Measurements from ENCODE around the gene NDOR1.

Gene NDOR1

DNA sequence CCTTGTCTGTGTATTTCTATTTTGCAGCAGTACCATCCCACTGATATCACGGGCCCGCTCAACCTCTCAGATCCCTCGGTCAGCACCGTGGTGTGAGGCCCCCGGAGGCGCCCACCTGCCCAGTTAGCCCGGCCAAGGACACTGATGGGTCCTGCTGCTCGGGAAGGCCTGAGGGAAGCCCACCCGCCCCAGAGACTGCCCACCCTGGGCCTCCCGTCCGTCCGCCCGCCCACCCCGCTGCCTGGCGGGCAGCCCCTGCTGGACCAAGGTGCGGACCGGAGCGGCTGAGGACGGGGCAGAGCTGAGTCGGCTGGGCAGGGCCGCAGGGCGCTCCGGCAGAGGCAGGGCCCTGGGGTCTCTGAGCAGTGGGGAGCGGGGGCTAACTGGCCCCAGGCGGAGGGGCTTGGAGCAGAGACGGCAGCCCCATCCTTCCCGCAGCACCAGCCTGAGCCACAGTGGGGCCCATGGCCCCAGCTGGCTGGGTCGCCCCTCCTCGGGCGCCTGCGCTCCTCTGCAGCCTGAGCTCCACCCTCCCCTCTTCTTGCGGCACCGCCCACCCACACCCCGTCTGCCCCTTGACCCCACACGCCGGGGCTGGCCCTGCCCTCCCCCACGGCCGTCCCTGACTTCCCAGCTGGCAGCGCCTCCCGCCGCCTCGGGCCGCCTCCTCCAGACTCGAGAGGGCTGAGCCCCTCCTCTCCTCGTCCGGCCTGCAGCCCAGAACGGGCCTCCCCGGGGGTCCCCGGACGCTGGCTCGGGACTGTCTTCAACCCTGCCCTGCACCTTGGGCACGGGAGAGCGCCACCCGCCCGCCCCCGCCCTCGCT, 37.5 kb upstream of the NDOR1 start:
- in situ Hi-C loops (cut with MboI; ENCODE audit: low sequenced_read_pairs): no loop called here

DNA sequence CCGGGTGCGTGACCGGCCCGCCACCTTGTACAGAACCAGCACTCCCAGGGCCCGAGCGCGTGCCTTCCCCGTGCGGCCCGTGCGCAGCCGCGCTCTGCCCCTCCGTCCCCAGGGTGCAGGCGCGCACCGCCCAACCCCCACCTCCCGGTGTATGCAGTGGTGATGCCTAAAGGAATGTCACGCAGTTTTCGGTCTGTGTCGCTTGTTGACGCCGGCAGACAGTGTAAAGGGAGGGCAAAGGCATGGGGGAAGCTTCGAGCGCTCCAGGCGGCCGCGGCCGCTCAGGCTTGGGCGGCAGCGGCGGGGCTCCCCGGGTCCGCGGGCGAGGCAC, 37.0 kb upstream of the NDOR1 start:
- in situ Hi-C loops (cut with MboI; ENCODE audit: low sequenced_read_pairs): no loop called here

DNA sequence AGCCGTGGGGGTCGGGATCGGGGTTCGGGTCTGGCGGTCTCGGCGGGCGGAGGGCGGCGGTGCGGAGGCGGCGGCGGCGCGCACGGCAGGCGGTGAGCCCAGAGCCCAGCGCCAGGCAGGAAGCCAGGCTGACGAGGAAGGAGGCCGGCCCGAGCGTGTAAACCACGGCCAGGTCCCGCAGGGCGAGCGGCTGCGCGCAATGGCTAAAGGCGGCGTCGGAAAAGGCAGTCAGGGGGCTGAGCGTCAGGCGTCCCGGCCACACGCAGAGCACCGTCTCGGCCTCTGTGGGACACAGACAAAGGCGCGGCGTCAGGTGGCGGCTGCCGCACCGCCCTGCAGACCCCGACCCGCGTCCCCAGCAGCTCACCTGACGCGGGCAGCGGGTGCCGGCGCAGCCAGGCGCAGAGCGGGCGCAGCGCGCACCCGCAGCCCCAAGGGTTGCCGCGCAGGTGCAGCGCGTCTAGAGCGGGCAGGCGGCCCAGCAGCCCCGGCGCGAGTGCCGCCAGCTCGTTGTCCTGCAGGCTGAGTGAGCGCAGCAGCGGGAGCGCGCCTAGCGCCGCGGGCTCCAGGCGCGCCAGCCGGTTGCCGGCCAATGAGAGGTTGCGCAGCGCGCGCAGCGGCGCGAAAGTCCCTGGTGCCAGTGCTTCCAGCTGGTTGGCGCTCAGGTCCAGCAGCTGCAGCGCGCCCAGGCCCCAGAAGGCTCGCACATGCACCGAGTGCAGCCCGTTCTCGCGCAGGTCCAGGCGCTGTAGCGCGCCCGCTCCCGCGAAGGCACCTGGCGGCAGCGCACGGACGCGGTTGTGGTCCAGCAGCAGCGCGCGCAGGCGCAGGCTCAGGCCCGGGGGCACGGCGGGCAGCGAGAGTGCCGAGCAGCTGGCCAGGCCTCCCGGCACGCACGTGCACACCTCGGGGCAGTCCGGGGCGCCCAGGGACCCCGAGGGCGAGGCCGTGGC, 36.3 kb upstream of the NDOR1 start:
- in situ Hi-C loops (cut with MboI; ENCODE audit: low sequenced_read_pairs): no loop called here

DNA sequence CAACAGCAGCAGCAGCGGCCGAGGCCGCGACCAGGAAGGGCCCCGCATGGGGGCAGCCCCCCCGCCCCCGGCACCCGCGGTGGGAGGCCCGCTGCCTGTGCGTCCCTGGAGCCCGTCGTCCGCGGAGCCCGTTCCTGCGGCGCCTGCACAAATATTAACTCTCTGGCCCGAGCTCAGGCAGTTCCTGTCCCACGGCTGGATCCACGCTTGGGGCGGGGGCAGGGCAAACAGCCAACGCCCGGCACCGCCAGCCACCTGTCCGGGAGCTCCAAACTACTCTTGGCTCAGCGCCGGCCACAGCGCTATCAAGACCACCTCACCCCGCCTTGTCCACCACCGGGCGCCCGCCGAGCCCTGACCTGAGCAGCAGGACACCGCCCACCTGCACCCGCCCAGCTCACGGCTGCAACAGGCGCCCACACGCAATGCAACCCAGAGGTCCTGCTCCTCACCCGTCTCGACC, 35.6 kb upstream of the NDOR1 start, which contains the start of gene LRRC26:
LRRC26 (minus strand) TSS at position 156 of the 463 bp plus-strand sequence; CDS start at position 48, 108 bp downstream.
- in situ Hi-C loops (cut with MboI; ENCODE audit: low sequenced_read_pairs): no loop called here

DNA sequence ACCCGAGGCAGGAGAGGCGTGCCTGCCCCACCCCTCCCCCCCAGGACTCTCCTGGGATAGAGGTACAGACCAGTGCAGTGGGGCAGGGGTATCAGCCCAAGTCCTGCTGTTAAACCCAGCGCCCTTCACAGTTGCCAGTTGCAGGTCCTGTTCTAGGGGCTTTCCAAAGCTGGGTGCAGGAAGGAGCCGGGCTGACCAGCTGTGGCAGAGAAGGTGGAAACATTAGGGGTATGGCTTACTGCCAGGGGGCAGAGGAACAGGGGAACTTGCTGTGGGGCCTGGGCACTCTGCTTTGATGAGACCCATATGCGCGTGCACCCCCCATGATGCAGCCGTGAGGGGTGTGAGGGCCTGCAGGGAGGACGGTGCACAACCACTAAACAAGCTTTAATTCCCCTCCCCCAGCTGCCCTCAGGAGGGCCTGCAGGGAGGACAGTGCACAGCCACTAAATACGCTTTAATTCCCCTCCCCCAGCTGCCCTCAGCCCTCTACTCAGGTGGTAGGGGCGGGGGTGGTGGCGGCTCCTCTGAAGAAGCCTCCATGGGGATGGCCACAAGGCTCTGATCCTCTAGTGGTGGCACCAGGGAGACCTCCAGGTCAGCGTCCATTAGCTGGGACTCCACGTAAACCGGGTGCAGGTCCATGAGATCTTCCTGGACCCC, 34.9 kb upstream of the NDOR1 start:
- in situ Hi-C loops (cut with MboI; ENCODE audit: low sequenced_read_pairs): no loop called here

DNA sequence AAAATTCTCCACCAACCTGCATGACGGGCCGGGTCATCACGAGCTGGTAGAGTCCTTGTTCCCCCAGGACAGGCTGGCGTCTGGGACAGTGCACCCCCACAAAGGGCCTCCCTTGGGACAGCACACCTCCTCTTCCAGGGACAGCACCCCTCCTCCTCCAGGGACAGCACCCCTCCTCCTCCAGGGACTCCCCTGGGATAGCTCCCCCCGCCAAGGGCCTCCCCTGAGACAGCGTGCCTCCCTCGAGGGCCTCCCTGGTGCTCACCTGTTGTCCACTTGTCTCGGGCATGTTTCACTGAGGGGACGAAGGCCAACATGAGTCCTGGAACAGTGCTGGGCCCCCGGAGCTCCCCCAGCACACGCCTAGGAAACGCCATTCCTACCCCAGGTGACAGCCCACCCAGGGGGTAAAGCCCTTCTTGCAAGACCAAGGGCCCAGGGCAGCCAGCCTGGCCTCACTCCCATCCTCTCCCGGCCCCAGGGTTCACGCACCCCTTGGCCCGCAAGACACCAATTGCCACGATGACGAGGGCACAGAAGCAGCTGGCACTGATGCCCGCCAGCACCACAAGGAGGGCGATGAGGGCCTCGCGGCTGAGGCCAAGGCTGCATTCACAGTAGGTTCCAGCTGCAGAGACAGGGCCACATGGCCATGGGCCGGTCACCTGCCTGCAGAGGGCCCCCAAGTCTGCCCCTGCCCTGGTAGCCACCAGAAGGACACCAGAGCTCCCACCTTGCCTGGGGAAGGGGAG, 34.2 kb upstream of the NDOR1 start:
- in situ Hi-C loops (cut with MboI; ENCODE audit: low sequenced_read_pairs): no loop called here

DNA sequence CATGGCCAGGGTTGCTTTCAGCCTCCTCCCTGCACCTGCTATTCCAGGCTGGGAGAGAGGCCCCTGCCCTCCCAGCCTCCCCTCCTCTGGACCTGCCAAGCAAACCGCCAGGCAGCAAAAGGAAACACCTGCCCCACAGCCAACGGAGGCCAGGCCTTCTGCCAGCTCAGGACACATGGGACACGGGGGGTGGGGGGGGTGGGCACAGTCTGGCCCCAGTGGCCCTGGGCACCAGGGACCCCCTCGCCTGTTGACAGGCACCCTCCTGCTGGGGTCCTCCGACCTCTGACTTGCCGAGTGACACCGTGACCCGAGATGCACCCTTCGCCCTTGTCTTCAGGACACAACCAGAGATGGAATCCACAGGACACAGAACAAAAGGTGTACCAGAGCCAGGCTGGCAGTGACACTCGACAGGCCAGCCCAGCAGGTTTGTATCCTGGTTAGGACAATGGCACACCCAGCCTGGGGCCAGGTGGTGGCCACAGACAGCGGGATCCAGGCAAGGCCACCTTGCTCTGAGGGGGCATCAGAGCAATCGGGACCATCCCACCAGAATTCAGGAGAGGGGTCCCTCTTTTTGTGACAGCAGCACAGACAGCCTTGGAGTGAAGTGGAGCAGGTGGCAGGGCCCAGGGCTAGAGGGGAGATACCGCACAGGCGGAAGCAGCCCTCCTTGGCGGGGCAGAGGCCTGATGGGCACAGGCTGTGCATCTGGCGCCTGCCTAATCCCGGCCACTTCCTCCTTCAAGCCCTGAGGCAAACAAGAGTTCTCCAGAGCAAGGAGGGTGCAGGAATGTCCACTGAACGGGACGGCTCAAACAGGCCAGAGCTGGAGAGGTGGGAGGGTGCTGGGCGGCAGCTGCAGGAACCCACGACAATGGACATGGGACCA, 32.4 kb upstream of the NDOR1 start:
- in situ Hi-C loops (cut with MboI; ENCODE audit: low sequenced_read_pairs): no loop called here

DNA sequence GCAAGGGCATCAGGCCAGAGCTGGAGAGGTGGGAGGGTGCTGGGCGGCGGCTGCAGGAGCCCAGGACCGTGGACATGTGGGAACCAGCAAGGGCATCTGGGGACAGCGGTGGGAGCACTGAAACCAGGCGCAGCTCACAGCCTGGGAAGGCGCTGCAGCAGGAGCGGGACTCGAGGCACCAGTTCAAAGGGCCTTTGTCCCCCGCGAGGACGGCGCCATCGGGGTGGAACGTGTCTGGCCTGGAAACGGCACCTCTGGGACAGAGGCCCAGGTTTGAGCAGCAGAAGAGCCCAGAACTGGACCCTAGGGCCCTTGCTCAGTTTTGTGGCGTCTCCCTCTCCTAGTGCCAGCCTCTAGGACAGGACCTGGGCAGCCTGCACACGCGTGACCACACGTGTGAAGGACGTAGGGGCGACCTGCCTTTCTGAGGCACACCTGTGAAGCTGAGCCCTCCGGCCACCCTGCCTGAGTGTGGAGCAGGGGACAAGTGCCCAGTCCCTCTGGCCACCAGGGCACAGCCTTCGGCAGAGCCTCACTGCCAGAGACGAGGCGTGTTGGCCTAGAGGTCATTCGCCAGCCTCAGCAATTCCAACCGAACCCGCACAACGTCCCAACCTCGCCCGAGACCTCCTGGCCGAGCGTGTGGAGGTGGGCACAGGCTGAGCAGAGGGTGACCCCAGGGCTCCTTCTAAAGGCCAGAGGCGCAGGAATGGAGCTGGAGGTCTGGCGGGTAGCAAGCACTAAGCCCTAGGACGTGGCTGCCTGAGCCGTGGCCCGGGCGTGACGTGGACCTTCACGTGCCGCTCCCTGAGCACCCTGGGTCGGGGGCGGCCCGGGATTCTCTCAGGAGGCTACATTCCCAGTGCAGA, 31.5 kb upstream of the NDOR1 start:
- in situ Hi-C loops (cut with MboI; ENCODE audit: low sequenced_read_pairs): no loop called here

DNA sequence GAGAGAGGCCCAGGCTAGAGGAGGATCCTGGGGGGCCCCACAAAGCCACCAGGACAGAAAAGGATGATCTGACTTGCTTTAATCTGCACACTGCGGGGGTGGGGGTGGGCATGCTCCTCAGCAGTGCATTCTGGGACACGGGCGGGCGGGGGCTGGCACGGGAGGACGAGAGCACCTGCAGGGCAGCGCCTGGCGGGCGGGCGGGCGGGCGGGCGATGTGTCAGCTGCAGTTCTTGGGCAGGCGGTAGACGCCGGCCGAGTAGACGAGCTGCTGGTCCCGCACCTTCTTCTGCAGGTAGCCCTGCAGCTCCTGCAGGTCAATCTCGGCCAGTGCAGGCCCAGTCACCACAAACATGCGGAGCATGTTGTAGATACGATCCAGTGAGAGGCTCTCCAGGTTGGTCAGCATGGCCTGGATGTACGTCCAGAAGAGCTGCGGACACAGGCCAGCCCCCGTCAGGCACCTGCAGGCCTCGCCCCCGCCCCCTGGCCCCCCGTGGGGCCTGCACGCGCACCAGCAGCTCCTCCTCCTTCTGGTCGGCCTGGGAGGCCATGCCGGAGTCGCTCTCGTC, 30.7 kb upstream of the NDOR1 start:
- in situ Hi-C loops (cut with MboI; ENCODE audit: low sequenced_read_pairs): no loop called here

DNA sequence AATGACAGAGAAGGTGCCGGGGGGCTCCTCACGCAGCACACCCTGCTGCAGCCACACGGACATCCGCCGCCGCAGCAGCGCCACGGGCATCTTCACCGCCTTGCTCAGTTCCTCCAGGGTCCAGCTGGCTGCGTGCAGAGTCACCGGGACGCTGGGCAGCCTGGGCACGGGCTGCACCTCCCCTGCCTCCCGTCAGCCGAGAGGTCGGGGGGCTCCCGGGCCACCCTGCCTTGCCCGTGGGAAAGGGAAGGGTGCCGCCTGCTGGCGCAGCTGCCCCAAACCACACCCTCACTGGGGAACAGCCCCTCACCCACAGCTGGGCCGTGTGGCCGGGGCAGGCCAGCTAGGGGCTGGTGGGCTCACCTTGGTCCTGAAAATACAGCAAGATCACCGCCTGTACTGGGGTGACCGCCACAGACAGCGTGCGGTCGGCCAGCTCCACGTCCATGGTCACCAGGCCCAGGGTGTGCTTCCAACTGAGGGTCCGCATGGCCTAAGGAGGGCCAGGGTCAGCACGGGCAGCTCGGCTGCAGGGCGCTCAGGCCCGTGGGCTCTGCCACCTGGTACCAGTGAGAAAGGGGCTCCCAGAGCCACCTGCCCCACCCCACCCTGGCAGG, 30.0 kb upstream of the NDOR1 start:
- in situ Hi-C loops (cut with MboI; ENCODE audit: low sequenced_read_pairs): no loop called here

DNA sequence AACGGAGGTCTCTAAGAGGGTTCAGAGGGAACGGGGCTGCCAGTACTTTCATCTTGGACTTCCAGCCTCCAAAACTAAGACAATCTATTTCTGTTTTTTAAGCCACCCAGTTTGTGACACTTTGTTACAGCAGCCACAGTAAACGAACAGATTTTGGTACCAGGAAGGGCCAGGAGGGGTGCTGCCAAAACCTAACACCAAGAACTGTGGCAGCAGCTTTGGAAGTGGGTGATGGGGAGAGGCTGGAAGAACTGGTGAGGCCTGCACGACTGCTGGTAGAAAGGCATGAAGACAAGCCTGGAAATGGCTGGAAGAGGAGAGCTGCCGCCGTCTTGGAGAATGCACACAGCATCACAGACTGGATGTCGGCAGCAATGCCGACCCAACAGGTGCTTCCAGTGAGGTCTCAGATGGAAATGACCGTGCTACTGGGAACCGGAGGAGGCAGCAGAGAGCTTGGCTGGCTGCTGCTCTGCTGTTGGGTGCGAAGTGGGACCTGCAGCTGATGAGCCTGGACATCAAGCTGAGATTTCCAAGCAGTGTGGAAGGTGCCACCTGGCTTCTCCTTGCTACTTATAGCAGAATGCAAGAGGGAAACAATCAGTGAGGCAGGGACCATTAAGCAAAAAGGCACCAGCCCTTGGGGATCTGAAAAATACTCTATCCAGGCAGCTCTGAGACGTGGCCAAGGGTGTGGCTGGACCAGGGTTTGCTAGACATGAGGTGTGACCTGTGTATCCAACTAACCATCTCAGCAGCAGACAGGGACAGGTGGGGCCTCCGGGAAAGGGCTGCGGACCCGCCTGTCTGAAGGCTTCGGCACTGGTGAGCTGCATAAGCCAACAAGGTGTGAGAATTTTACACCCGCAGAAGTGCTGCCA, 29.0 kb upstream of the NDOR1 start:
- in situ Hi-C loops (cut with MboI; ENCODE audit: low sequenced_read_pairs): no loop called here

DNA sequence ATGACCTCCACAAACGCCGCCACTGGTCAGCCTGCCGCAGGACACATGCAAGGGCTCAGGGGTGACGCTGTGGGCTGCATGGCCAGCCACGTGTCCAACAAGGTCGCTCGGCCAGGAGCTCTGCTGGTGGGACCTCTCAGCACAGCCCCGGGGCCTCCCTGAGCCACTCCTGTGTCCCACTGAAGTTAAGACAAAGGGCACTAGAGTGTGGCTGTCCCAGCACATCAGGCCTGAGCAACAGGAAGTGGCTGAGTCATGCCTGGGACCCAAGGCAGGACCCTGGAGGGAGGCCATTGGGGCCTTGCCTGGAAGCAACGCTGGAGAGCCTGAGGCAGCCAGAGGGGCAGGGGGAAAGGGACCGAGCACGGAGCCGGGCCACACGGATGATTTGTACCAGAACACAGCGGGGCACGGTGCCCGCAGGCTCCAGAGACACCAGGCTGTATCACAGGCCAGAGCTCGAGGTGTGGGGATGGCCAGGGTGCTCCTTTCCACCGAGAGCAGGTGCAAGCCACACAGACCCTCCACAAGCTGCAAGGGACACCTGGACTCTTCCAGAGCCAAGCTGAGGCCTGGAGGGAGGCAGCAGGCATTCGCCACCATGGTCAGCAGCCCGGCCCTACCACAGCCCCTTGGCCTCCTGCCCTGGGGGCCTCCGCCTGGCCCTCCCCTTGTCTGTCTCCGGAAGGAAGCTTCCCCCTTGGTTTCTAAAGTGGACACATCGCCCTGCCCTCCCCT, 27.1 kb upstream of the NDOR1 start:
- in situ Hi-C loops (cut with MboI; ENCODE audit: low sequenced_read_pairs): no loop called here

DNA sequence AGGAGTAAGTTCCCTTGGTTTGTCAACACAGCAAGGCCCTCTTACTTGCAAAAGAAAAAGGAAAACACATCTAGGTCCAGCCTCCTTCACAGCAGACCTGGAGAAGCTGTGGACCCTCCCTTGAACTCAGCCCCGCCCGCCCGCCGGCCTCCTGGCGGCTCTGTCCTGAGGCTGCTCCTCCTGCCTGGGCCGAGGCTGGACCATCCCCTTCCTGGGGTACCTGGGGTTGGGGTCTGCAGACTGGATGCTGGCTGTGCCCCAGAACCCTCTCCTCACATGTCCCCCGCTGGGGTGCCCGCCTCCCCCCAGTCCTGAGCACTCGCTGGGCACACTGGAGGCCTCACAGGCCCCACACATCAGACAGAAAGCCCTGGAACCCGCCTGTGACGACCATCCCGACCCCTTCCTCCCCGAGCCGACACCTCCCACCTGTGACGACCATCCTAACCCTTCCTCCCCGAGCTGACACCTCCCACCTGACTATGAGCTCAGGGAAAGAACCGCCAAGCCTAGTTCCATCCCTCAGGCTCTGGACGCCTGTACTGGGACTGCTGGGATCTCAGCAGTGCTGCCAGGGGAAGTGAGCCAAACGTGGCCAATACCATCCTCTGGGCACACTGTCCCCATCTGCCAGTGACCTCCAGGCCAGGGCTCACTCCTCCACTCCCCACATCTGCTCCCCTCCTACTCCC, 26.4 kb upstream of the NDOR1 start:
- in situ Hi-C loops (cut with MboI; ENCODE audit: low sequenced_read_pairs): no loop called here

DNA sequence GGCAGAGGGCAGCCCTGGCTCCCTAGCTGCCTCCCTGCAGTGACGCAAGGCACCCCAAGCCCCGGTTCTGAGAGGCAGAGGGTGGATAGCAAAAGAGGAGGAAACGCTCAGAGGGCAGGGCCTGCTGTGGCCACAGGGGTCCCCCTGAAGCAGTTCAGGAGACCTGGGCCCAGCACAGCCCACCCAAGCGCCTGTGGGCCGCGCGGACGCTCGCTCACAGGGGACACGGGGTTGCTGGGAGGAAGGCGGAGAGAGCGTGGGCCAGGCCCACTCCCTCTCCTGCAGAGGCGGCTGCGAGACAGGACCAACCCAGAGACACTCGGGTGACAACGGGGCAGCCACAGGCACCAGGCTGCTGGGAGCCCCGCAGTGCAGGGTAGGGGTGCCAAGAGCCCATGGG, 25.7 kb upstream of the NDOR1 start:
- in situ Hi-C loops (cut with MboI; ENCODE audit: low sequenced_read_pairs): no loop called here

DNA sequence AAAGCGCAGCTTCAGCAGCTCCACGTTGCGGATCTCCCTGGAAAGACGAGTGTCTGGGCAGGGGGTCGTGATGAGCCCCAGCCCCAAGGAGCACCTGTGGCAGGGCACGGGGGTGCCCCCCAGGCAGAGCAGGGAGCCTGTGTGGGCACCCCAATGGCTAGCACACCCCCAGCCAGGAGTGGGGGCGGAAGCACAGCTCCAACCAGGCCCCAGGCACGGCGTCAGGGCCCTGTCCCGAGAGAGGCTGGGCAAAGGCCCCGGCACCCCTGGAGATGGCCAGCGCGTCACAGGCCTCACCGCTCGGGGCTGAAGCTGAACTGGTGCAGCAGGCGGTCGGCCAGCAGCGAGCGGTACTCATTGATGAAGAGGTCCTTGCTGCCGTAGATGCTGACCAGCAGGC, 25.0 kb upstream of the NDOR1 start:
- in situ Hi-C loops (cut with MboI; ENCODE audit: low sequenced_read_pairs): no loop called here

DNA sequence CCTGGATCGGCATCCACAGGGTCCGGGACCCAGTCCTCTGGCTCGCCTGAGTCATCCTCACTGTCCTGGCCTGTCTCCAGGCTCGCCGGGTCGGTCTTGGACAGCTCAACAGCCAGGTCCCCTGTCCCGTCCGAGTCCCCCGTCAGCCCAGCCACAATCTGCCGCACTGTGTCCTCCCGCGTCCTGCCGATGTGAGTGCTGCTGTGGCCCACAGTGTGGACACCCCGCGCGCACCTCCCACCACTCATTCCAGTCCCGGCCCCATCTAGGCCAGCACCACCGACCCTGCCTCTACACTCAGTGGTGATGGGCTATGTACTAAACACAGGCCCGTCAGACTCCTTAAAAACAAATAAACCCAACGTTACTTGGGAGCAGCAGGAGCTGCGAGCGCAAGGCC, 23.8 kb upstream of the NDOR1 start:
- in situ Hi-C loops (cut with MboI; ENCODE audit: low sequenced_read_pairs): no loop called here
